Left lung (tissue), 14 donors: ENCODE results near the gene CYP3A4. TPM values are rescaled to one million over a fixed set of nuclear protein-coding genes. Genes with fewer than 3 reads are reported as not detected.

Source experiments
- ATAC-seq: fragments of 200-7000 bp; cut with Tn5 transposase; one replicate; pipeline ENCODE4 v1.9.1; 2020; ENCODE audit warnings: moderate library complexity
- DNase-seq, 4 donors: peaks; one replicate each; pipeline ENCODE4 v3.0.0-alpha.2; 2013 to 2020
- H3K27ac ChIP-seq, 2 donors: fragments of 200-600 bp; sonication (generic) in 1 of 2; one replicate each; pipeline versions ENCODE4 v1.5.0 to v1.8.0; 2020 to 2021
- H3K27me3 ChIP-seq, 2 donors: fragments of 200-600 bp; sonication (generic) in 1 of 2; one replicate each; pipeline versions ENCODE4 v1.5.0 to v1.8.0; 2020 to 2021
- H3K36me3 ChIP-seq, 2 donors: fragments of 200-600 bp; sonication (generic) in 1 of 2; one replicate each; pipeline versions ENCODE4 v1.5.0 to v1.8.0; 2020 to 2021
- H3K4me1 ChIP-seq, 2 donors: fragments of 200-600 bp; one replicate each; pipeline ENCODE4 v1.8.0; 2021
- H3K4me3 ChIP-seq, 2 donors: fragments of 200-600 bp; sonication (generic) in 1 of 2; one replicate each; pipeline versions ENCODE4 v1.5.0 to v1.8.0; 2020 to 2021; ENCODE audit warnings: mild to moderate bottlenecking in 1 of 2
- H3K9me3 ChIP-seq, 2 donors: fragments of 200-600 bp; sonication (generic) in 1 of 2; one replicate each; pipeline versions ENCODE4 v1.5.0 to v1.8.0; 2020 to 2021
- intact Hi-C, 2 donors: fragments of 100-400 bp; cut with DNase I; formaldehyde crosslinking; loops; one replicate each; pipeline versions ENCODE4 v1.11.2 to v1.14.2; 2022
- long read RNA-seq, 12 donors: library from polyadenylated mRNA in 2 of 12; unstranded in 2 of 12; transcript quantifications; one replicate each; pipeline ENCODE4 v2.0.0 and lab custom pipeline, GENCODE V29; 2019 to 2026
- polyA plus RNA-seq, 6 donors: library from polyadenylated mRNA; unstranded; fragments of 120-200 nt; gene quantifications; one replicate each; pipeline ENCODE4 v1.2.1, GENCODE V29; 2013; ENCODE audit not compliant: insufficient read length in 6 of 6
- total RNA-seq, 2 donors: library from RNA; stranded (reverse); fragmentation: NEBNext Ultra II Directional; extraction: Animal tissue kit (Norgen Biotek cat#: 25700); gene quantifications; one replicate each; pipeline ENCODE4 v1.2.1, GENCODE V29; 2021
- TF ChIP-seq, protein P1 (sequence below), 2 donors: fragments of 200-600 bp; sonication (generic) in 1 of 2; IDR thresholded peaks; one replicate each; pipeline versions ENCODE4 v1.5.0 to v1.8.0; 2021; ENCODE audit warnings: antibody characterized with exemption in 2 of 2
- donor health status: DM: no; HTN: yes; CAD: no.
- donor health status: DM: no; HTN: no; CAD: no.

Gene CYP3A4
- total RNA-seq (not detected), polyA plus RNA-seq (under 1 TPM; 0.17 to 0.39 (median 0.25) TPM)
- long read RNA-seq, donor 1: 0 reads
- long read RNA-seq, donor 2: 0 reads
- long read RNA-seq, donor 3: 0 reads
- long read RNA-seq, donor 4: 0 reads
- long read RNA-seq, donor 5: 0 reads
- long read RNA-seq, donor 6: 0 reads
- long read RNA-seq, donor 7: 0 reads
- long read RNA-seq, donor 8: 0 reads
- long read RNA-seq, donor 9: 0 reads
- long read RNA-seq, donor 10: 0 reads
- long read RNA-seq, donor 11: 0 reads
- long read RNA-seq, donor 12: 0 reads

GRCh38 chr7:99784007-99784406 is at the start of gene CYP3A4:
Gene CYP3A4 (minus strand): TSS chr7:99784184. CDS start chr7:99784081, 103 bp downstream.
- Histone ChIP-seq H3K4me1 (no peaks in the 10 kb centered on the region), H3K27me3 (no peaks in the 10 kb centered on the region), H3K4me3 (no peak within 1 kb of the TSS), H3K9me3 (no peaks in the 10 kb centered on the region), H3K36me3 (no peaks in the 10 kb centered on the region), H3K27ac (no peak within 1 kb of the TSS)
- ATAC-seq (no peak), DNase-seq (no peak)
- TF ChIP-seq, protein P1, sequence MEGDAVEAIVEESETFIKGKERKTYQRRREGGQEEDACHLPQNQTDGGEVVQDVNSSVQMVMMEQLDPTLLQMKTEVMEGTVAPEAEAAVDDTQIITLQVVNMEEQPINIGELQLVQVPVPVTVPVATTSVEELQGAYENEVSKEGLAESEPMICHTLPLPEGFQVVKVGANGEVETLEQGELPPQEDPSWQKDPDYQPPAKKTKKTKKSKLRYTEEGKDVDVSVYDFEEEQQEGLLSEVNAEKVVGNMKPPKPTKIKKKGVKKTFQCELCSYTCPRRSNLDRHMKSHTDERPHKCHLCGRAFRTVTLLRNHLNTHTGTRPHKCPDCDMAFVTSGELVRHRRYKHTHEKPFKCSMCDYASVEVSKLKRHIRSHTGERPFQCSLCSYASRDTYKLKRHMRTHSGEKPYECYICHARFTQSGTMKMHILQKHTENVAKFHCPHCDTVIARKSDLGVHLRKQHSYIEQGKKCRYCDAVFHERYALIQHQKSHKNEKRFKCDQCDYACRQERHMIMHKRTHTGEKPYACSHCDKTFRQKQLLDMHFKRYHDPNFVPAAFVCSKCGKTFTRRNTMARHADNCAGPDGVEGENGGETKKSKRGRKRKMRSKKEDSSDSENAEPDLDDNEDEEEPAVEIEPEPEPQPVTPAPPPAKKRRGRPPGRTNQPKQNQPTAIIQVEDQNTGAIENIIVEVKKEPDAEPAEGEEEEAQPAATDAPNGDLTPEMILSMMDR (IDR thresholded peaks at IDR 0.05): no peak
- intact Hi-C loops: no loop called here

- TF ChIP-seq, protein P1 (IDR thresholded peaks at IDR 0.05): no peak
- intact Hi-C loops: no loop called here
- Histone ChIP-seq H3K4me3 (no peak overlapping the region), H3K27ac (no peak overlapping the region), H3K36me3 (no peaks in the 10 kb centered on the region), H3K9me3 (no peaks in the 10 kb centered on the region), H3K27me3 (no peaks in the 10 kb centered on the region), H3K4me1 (no peaks in the 10 kb centered on the region)
- DNase-seq: no peak
- no peak for ATAC-seq
Measured at GRCh38 chr7:99833289-99833877, 49.4 kb upstream of the CYP3A4 start.

GRCh38 chr7:99831595-99831994 is 47.6 kb upstream of the CYP3A4 start:
- Histone ChIP-seq H3K36me3 (no peaks in the 10 kb centered on the region), H3K4me1 (no peaks in the 10 kb centered on the region)

GRCh38 chr7:99829524-99830160 is 45.7 kb upstream of the CYP3A4 start:
- ATAC-seq (peak; percentile 65), DNase-seq (no peak)
- Histone ChIP-seq H3K9me3 (no peaks in the 10 kb centered on the region), H3K27me3 (no peaks in the 10 kb centered on the region), H3K4me1 (no peaks in the 10 kb centered on the region), H3K36me3 (no peaks in the 10 kb centered on the region), H3K27ac (no peak overlapping the region), H3K4me3 (no peak overlapping the region)
- TF ChIP-seq, protein P1 (IDR thresholded peaks at IDR 0.05): no peak
- intact Hi-C loops: no loop called here

More at GRCh38 chr7:99831595-99831994, 47.6 kb upstream of the CYP3A4 start:
- H3K9me3 ChIP-seq: no peaks in the 10 kb centered on the region
- TF ChIP-seq, protein P1 (IDR thresholded peaks at IDR 0.05): no peak
- intact Hi-C loops: no loop called here
- no peak overlapping the region for H3K27ac ChIP-seq
- no peak overlapping the region for H3K4me3 ChIP-seq
- no peaks in the 10 kb centered on the region for H3K27me3 ChIP-seq
- no peak for ATAC-seq
- no peak for DNase-seq

DNA sequence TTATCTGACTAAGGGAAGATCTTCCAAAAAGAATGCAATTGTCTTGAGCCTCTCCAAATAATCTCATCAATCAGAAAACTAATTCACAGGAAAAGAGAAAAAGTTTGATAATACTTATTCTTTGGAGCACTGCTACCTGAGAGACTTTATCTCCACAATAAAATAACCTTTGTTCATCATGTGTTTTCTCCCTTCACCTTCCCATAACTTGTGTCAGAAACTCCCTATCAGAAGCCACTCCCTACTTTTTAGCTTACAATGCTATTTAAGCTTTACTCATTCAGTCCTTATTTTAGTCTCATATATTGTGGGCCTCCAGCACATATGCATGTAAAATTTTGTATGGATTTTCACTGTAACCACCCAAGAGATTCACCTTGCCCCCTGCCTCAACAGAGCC is 44.8 kb upstream of the CYP3A4 start:
- ATAC-seq (no peak), DNase-seq (no peak)
- Histone ChIP-seq H3K4me3 (no peak overlapping the region), H3K9me3 (no peaks in the 10 kb centered on the region), H3K36me3 (no peaks in the 10 kb centered on the region), H3K4me1 (no peaks in the 10 kb centered on the region), H3K27me3 (no peaks in the 10 kb centered on the region), H3K27ac (no peak overlapping the region)
- intact Hi-C loops: no loop called here
- TF ChIP-seq, protein P1 (IDR thresholded peaks at IDR 0.05): no peak
